H54 (cell line): ENCODE measurements around the gene KDELR3.
A peak's percentile ranks its signal among the peaks of the same experiment; 100 is the strongest.

Source experiments
- DNase-seq: peaks from one replicate; pipeline ENCODE4 v3.0.0; 2011; ENCODE audit warnings: low spot score, mixed read lengths; ENCODE audit not compliant: insufficient read length
- FAIRE-seq: peaks from 3 replicates; lab custom pipeline; 2011; peaks lifted over from hg19 to GRCh38; lab: Jason Lieb, UNC
- POLR2A ChIP-seq: IDR thresholded peaks from 2 replicates; pipeline ENCODE4 v1.6.1; 2011; ENCODE audit warnings: low read depth, mild to moderate bottlenecking, low read length

KDELR3 gene

DNA sequence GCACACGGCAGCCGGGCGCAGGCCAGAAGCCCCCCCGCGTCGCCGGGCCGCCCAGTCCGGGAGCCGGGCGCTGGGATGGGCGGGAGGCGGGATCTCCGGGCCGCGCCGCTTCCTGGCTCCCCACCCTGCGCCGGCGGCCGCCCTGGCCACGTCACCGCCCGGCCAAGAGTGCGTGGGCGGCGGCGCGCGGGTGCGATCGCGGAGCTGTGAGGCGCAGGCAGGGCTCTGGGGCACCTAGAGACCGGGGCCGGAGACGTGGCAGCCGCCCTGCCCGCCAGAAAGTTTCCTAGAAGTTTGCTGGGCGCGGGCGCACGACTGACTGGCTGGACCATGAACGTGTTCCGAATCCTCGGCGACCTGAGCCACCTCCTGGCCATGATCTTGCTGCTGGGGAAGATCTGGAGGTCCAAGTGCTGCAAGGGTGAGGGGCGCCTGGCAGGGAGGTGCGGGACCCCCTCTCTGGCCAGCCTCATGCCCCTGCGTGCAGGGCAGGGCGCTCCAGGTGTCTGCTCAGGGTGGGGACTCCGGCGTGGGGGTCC, at the start of gene KDELR3:
KDELR3 (plus strand) TSS at position 193 of the 539 bp plus-strand sequence; CDS start at position 331, 138 bp downstream.
- no peak for FAIRE-seq
- DNase-seq = peak; percentile 70
- peak; percentile 69 for TF ChIP-seq POLR2A

DNA sequence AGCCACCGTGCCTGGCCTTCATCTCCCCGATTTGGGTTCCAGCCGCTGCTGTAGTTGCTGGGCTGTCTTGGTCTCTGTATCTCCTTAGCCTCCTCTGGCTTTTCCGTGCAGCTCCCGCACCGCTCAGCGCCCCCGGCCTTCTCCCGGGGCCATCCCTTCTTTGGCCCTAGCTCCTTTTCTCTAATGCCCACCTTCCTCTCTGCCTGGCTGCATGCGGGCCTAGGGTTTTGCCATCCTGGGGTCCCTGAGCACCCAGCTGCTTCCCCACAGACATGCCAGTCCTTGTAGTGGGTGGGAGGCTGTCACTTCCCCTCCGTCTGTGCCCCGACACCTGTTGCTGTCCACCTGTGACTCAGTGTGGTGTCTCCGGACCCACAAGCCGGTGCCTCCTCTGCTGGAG, 49.3 kb upstream of the KDELR3 start:
- DNase-seq (no peak), FAIRE-seq (no peak)
- no peak for TF ChIP-seq POLR2A

DNA sequence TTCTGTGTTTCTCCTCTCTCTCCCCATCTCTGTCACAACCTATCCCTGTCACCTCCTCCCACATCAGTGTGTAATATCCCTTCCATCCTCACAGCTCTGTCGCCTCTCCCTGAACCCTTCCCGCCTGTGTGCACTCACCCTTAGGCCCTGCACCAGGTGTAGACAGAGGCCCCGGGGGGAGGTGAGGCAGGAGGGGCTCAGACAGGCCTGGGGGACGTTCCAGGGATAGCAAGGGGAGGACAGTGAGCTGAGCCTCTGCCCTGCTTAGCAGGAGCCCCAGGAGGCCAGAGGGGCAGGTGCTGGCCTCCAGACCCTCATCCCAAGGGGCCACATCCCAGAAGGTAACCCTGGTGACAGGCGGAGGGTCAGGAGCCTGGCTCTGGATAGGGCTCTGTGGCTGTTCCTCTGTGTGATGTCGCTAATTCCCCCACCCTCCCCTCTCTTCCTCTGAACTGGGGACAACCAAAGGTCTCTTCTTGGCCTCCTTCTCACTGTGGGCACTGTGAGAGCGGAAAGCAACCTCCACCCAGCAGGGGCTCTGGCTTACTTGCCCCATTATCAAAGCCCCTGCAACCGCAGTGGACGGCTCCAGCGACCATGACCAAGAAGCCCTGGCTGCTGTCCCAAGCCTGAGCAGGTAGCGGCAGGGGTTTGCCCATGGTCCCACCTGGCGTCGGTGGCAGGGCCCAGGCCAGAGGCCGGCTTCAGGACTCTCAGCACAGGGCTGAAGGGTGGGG, 48.6 kb upstream of the KDELR3 start:
- FAIRE-seq = no peak
- TF ChIP-seq POLR2A = no peak
- DNase-seq = no peak

DNA sequence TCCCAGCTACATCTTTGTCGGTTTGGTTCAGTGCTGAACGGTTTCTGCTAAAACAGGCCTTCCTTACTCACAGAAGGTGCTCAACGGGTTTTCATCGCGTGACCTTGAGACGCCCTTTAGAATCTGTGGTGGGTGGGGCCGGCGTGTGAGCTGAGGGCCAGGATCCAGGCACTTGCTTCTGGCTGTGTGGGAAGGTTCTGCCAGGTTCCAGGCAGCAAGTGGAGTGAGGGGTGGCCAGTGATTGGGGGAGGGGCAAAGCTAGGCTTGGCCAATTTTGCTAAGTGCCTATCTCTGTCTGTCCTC, 48.1 kb upstream of the KDELR3 start:
- TF ChIP-seq POLR2A = no peak
- FAIRE-seq (no peak), DNase-seq (no peak)

DNA sequence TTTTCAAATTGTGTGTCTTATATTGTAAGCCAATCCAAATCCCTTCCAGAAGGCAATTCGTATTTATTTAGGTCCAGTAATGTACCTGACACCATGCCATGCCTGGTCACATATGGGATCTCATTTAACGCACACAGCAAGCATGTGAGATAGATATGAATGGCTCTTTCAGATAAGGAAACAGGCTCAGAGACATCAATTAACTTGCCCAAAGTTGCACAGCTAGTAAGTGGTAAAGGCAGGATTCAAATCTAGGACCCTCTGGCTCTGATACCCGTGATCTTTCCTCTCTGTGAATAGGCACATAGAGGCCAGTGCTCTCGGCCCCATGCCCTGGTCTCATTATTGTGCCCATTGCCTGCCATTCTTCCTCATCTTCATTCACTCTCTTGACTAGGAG, 47.2 kb upstream of the KDELR3 start:
- TF ChIP-seq POLR2A = no peak
- no peak for DNase-seq
- no peak for FAIRE-seq

DNA sequence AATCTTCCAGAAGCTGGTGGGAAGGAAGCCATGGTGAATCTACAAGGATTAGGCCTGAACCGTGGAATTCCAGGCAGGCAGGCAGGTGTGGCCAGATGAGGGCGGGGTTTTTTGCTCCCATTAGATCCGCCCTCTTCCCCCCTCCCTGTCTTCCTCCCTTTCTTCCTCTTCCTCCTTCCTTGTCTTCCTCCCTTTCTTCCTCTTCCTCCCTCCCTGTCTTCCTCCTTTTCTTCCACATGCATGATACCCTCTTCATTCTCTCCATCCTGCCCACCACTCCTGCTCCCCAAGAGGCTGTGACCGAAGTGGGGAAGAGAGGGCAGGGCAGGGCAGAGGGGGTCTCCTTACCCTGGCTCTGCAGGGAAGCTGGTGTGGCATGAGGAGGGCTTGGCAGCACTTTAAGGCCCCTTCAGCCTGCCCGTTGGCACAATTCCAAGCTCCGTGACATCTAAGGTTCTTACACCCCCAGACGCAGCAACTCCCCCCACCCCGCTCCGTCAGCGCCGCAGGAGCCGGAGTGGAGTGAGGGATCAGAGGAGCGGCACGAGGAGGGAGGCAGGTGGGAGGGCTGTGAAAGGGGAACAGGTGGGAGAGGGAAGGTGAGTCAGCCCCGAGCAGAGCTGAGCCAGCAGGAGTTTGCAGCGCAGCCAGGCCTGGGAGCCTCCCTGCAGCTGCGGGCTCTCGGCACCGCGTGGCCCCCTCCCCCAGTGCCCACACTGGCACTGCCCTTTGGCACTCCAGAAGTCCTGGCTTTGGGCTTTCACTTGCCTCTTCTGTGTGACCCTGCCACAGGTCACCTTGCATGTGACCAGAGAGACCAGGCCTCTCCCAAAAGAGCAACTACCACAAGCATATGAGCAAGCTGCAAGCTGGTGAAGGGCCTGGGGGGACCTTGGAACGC, 45.0 kb upstream of the KDELR3 start:
- FAIRE-seq (no peak), DNase-seq (no peak)

DNA sequence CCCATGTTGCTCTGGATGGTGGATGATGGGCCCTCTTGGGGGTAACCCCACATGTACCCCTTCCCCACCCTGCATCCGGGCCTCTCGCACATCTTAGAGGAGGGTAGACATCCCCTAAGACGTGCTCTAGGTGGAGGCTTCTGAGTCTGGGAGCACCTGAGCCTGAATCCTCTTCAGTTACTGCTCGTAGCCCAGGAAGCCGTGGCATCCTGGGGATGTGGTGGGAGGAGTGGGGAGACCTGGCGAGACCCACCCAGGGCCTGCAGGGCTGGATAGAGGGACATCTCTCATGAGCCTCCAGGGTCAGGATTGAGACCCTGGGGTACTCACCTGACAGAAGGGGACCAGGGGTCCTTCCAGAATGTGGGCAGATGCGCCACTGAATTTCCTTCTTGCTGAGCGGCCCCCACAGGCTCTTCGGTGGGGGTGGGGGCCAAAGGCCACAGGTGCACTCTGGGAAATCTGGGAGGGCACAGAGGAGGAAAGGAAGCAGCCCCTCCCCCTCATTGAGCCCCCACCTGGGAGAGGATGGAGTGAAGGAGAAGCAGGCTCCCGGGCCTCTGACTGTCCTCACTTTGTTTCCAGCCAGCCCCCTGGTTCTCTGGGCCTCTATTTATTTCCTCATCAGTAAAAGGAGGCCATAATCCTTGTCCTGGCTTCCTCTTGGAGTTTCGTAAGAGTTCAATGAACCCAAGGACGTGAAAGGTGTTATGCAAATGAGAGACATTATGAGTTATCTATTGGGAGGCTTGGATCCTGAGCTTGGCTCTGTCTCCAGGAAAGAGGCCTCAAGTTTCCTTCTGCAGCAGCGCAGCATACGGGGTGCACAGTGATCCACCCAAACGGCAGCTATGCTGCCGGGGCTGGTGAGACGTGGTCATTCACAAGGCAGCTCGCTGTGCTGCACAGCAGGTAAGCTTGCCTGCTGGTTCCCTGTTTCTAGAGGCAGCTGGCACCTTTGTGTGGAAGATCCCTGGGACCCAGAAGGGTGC, 44.1 kb upstream of the KDELR3 start:
- DNase-seq = no peak
- no peak for FAIRE-seq
- no peak for TF ChIP-seq POLR2A

More for the DNA sequence above, 45.0 kb upstream of the KDELR3 start:
- no peak for TF ChIP-seq POLR2A

DNA sequence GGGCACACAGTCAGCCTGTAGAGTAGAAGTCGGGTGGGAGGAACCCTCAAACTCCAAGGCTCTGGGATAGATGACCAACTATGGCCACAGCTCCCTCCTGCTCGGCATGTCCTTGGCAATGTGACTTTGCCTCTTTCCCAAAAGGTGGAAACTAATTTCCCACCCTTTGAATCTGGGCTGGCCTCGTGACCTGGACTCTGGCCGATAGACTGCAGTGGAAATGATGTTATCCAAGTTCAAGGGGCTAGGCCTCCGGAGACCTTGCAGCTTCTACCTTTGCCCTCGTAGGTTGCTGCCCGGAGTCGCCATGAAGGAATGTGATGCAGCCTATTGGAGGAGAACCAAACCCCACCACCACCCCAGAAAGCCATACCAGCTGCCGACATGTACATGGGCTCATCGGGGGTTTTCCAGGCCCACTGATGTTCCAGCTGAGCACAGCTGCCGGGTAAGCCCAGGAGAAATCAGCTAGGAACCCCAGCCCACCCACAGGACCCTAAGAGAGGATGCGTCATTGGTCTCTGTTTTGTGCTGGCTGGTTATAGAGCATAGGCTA, 43.3 kb upstream of the KDELR3 start:
- TF ChIP-seq POLR2A = no peak
- DNase-seq (no peak), FAIRE-seq (no peak)

DNA sequence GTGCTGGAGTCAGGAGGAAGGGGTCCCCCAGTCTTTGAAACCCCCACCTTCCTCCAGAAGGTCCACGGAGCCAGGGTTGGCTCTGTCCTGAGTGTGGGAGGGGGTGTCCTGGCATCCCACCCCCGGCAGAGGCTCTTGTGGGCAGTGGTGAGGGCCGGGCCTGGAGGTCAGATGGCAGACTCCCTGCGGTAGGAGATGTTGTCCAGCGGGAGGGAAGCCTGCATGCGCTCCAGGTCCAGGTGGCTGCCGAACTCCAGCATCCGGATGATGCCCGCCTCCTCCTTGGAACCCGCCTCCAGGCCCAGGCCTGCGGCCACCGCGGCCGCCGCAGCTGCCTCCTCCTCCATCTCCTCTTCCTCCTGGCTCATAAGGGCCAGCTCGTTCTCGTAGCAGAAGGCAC, 41.3 kb upstream of the KDELR3 start:
- TF ChIP-seq POLR2A = no peak
- no peak for FAIRE-seq
- no peak for DNase-seq

DNA sequence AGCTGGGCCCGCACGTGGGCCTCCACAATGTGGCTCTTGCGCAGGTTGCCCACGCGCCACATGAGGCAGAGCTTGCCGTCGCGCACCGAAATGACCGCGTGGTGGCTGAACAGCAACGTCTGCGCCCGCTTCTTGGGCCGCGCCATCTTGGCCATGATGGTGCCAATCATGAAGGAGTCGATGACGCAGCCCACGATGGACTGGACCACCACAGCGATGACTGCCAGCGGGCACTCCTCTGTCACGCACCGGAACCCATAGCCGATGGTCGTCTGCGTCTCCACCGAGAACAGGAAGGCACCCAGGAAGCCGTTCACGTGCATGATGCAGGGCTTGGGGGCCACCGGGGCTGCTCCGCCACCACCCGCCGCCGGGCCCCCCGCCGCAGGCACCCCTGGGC, 40.4 kb upstream of the KDELR3 start:
- no peak for TF ChIP-seq POLR2A
- FAIRE-seq (no peak), DNase-seq (no peak)

DNA sequence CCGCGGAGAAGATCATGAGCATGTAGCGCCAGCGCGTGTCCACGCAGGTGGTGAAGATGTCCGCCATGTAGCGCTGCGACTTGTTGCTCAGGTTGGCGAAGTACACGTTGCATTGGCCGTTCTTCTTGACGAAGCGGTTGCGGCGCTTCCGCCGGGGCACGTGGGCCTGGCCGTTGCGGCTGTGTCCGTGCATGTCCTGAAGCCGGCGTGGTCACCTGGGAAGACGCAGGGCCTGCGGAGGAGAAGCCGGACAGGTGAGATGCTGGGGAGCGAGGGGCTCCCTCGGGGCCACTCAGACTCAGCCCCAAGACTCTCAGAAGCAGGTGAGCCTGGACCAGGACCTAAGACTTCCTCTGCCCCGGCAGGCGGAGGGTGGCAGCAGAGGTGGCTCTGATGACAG, 40.0 kb upstream of the KDELR3 start:
- DNase-seq (no peak), FAIRE-seq (no peak)
- TF ChIP-seq POLR2A = no peak

DNA sequence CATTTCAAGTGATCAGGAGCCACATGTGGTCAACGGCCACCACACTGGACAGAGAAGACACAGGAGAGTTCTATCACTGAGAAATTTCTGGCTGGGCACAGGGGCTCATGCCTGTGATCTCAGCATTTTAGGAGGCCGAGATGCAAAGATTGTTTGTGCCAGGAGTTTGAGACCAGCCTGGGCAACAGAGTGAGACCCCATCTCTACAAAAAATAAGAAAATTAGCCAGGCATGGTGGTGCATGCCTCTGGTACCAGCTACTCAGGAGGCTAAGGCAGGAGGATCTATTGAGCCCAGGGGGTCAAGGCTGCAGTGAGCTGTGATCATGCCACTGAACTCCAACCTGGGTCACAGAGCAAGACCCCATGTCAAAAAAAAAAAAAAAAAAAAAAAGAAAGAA, 39.2 kb upstream of the KDELR3 start:
- no peak for FAIRE-seq
- no peak for DNase-seq
- no peak for TF ChIP-seq POLR2A

DNA sequence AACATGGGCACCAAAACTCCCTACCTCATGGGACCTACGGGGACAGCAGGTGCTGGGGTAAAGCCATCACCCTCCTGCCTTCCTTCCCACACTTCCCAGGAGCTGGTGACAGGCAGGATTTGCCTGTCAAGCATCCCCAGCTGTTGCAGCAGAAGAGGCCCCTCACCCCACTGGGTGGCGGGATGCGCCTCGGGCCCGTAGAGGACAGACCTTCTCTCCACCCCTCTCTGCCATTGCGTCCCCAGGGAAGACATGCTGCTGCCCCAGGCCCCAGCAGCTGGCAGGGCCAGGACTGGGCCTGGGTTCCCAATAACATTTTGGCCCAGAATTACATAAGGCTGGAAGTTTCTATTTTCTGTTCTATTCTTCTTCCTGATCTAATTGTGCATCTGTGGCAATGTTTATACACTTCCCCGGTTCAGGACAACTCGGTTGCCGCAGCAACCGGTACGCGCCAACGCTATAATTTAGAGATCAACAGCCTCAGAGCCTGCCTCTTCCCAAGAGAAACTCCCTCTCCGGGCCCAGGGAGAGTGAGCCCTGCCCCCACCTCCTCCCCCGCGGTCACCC, 38.3 kb upstream of the KDELR3 start:
- TF ChIP-seq POLR2A = no peak
- DNase-seq (no peak), FAIRE-seq (no peak)
